NOMO-1 (cell line): Measurements from ENCODE around the gene PLCB3.
"Not testable (repeated sequence)": the region's sequence is repeated elsewhere in the genome, so short reads cannot be mapped to it uniquely, and the experiment has no call there.

Source experiments
- DNase-seq, 2 experiments: peaks; one replicate each; lab custom pipeline; 2025; ENCODE audit not compliant: unreplicated experiment in 2 of 2; lab: John Stamatoyannopoulos, UW

Gene PLCB3

DNA sequence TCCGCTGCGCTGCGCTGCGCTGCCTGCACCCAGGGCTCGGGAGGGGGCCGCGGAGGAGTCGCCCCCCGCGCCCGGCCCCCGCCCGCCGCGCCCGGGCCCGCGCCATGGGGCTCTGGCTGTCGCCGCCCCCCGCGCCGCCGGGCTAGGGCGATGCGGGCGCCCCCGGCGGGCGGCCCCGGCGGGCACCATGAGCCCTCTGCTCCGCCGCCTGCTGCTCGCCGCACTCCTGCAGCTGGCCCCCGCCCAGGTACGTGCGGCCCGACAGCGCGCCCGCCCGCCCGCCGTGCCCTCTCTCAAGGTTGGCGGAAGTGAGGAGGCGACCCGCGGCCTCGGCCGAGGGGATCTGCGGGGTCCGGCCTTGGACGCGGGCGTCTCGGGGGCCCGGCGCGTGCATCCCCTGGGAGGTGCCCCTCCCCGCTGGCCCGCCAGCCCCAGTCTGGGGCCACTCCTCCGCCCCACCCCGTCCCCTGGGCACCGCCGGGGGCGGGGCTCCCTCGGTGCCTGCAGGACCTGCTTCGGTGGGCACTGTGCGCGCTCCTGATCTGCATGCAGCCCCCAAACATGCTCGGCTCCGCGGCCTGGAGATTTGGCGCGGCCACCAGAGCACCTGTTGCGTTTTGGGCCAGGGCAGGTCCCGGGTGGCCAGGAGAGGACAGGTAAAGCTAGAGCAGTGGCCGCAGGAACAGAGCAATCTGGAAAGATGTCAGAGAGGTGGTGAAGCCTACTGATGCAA, 16.5 kb upstream of the PLCB3 start:
- DNase-seq = peak in 1 of 2 experiments; percentile 43

DNA sequence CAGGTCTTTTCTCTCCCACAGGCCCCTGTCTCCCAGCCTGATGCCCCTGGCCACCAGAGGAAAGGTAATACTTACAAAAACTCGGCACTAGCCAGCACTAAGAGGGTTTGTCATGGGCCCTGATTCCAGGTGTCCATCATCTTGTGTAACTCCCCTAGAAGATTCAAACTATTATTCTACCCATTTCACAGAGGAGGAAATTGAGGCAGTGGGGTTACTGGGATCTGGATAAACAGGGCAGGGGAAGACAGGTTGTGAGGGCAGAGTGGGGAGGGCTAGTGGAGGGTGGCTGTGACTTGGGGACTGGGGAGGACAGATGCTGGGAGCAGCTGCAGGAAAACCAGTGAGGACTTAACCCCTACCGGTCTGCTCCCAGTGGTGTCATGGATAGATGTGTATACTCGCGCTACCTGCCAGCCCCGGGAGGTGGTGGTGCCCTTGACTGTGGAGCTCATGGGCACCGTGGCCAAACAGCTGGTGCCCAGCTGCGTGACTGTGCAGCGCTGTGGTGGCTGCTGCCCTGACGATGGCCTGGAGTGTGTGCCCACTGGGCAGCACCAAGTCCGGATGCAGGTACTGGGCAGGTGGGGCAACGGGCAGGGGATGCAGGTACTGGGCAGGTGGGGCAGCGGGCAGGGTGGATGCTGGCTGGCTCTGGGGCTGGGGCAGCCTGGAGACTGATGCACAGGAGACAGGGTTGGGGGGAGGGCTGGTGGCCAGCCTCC, 15.7 kb upstream of the PLCB3 start:
- no peak for DNase-seq

DNA sequence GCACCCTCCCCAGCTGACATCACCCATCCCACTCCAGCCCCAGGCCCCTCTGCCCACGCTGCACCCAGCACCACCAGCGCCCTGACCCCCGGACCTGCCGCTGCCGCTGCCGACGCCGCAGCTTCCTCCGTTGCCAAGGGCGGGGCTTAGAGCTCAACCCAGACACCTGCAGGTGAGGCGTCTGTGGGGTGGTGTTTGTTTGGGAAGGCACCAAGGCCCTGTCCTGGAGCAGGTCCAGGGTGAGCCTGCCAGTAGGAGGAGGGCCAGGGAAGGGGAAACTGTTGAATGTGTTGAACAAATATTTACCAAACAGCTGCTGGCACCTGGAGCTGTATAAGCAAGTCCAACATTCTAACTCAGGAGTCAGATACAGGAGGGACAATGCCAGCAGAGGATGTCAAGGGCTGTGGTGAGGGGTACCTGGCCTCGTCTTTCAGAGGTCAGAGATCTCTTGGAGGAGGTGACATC, 13.8 kb upstream of the PLCB3 start:
- DNase-seq = no peak

DNA sequence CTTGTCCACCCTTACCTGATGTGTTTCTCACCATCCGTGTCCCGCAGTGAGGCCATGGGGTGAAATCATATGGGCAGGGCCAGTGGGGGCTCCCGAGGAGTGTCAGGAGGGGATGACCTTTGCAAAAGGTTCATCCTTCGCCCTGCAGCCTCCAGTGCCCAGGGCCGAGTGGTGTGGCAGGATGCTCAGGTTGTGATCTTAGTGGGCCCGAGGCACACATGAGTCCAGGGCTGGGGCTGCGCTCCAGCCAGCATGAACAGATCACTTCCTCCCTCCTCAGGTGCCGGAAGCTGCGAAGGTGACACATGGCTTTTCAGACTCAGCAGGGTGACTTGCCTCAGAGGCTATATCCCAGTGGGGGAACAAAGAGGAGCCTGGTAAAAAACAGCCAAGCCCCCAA, 13.3 kb upstream of the PLCB3 start:
- no peak for DNase-seq

DNA sequence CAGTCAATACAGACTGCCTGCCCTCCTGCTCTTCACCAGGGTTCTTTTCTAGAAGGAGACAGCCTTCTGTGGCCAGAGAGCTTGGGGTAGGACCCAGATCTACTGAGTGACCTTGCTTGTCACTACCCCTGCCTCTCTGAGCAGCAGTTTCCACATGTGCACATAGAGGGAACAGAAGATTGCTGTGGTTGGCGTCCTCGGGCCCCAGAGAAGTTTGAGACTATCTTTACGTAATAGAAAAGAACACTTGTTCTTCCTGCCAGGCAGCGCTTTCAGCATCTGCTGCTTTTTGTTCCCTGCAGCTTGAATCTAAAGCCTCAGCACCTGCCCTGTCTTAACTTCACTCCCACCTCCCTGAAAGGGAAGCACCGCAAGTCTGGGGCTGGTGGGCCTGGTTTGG, 12.3 kb upstream of the PLCB3 start:
- DNase-seq = peak; percentile 69 to 75

DNA sequence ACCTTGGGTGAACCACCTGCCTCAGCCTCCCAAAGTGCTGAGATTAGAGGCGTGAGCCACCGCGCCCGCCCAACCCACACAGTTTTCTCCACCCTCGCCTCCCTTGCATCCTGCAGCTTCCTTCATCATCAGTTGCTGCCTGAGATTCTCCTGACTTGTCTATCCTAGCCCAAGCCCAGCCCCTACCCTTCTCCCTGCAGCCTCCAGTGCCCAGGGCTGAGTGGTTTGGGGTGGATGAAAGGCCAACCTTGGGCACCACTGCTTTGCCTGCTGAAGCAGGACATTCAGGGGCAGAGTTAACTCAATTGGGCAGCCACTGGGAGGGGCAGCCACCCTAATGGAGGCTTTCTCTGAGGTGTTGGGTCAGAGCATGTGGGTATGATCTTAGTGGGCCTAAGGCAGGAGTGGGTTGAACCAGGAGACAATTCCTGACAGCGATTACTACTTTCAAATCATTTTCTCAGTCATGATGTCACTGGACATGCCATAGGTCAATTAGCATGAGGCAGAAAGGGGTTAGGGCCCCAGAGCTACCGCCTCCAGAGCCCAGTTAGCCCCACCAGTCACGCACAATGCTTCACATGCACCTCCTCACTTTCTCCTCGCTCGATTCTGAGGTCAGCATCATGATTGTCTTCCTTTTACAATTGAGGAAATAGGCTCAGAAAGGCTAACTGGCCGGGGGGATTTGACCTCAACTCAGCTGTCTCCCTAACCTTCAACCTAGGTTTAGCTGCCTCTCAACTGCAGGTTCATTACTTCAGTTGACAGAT, 11.5 kb upstream of the PLCB3 start:
- DNase-seq = peak; percentile 93 to 96

DNA sequence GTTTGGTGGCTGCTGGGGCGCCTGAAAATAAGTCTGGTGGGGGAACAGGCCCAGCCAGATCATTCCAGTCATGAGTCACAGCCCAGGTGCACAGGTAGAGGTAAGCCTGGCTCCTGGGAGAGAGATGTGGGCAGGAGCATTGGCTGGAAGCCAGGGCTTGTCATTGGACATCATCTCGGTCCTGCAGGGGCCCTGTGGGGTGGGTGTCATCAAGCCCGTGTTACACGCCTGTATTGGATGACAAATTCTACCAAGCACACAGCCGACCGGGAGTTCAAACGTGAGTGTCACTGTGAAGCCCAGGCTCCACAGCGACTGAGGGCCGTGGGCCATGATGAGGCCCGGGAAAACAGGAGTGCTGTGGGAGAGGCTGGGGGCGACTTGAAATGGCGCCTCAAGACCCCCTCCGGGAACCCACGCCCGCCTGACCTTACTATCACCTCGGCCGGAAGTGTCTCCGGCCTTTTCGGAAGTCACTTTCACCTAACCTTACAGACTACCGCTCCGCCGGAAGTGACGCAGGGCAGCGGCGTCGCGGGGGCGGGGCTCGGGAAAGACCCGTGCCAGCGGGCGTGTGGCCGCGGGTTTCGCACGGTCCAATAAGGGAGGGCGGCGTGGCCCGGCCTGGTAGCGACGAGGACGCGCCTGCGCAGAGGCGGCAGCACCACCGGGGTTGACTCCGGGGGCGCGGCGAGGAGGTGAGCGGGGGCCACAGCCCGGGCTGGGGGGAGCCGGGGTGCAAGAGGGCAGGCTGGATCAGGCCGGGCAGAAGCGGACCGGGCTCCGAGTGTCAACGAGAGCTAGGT, 10.7 kb upstream of the PLCB3 start, which contains the start of gene FKBP2:
FKBP2 (plus strand) TSS at position 661 of the 806 bp plus-strand sequence. CDS start 1,293 bp downstream, outside the sequence.
- DNase-seq = peak; percentile 91 to 96

DNA sequence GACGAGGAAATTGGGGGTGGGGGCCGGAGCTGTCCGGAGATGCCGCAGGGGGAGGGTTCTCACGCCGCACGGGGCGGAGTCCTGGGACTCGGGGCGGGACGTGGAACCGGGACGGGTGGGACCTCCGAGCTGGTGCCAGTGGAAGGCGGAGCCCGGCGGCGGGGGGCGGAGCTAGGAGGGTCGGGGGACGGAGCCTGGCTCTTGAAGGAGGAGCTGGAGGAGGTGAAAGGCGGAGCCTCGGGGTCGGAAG, 10.2 kb upstream of the PLCB3 start:
- peak in 1 of 2 experiments; percentile 98 for DNase-seq

DNA sequence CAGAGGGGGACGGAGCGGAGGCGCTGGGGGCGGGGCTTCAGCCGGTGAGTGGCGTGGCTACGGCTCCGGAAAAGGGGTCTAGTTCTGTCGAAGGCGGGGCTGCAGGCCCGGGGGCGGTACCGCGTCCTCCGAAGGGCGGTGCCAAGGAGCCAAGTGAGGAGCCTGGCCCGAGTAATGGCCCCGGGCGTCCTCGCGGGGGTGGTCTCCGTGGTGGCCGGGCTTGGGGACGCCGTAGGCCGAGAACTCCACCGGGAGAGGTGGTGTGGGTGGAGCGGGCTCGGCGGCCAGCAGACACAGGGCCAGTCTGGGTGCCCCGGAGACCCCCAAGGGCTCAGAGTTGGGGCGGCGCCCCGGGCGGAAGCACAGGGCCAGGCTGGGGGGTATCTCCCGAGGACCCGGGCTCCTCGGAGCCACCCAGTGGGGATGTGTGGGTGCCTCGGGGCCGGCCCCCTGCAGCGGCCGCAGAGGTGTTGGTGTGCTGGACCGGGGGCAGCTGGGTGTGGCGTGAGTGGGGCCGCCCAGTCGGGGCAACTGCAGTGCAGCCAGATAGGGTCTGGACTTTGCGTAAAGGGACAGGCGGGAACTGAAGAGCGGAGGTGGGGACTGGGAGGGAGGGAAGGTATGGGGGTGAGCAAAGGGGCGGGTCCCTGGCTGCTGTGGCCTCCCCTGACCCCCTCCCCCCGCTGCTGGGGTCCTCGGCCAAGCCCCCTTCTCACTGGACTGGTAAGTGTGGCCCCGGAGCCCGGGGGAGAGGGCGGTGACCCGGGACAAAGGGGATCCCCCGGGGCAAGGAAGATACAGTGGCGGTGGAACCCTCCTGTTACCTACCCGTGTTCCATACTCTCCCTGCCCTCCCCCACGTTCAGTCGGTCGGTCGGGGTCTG, 9.6 kb upstream of the PLCB3 start:
- peak in 1 of 2 experiments; percentile 97 for DNase-seq

DNA sequence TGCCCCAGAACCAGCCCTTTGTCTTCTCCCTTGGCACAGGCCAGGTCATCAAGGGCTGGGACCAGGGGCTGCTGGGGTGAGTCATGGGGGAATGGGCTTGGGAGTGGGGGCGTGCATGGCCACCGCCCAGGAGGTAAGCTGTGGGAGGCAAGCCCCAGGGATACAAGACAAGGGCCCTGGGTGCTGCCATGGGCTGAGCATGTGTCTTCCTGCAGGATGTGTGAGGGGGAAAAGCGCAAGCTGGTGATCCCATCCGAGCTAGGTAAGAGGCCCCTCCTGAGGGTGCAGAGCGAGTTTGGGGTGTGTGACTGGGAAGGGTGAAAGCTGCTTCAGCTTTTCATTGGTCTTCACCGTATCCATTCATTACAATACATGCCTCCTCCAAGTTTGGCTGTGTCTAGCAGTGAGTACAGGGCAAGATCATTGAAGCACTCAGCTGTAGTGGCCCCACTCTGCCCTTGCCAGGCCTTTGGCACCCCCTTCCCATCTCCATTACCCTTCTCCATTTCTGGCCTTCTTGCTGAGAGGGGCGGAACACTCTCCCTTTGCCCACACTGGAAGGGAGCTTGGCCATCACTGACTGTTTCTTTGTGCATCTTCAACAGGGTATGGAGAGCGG, 8.0 kb upstream of the PLCB3 start:
- no peak for DNase-seq

DNA sequence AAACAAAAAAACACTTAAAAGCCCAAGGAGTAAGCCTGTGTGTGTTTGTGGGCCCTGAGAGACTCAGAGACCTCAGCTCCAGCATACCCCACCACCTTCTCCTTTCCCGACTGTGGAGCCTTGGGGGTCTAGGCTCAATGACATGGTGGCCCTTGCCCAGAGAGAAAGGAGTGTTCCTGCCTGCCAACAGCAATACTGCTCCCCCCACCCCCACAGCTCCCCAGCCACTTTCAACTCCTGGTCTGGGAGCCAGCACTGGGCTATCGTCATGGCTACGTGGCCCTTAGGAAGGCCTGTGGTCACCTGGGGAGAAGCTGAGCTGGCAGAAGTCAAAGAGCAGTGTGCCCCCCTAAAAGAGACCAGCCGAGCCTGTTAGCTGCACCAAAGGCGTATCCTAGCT, 7.2 kb upstream of the PLCB3 start:
- DNase-seq = no peak

DNA sequence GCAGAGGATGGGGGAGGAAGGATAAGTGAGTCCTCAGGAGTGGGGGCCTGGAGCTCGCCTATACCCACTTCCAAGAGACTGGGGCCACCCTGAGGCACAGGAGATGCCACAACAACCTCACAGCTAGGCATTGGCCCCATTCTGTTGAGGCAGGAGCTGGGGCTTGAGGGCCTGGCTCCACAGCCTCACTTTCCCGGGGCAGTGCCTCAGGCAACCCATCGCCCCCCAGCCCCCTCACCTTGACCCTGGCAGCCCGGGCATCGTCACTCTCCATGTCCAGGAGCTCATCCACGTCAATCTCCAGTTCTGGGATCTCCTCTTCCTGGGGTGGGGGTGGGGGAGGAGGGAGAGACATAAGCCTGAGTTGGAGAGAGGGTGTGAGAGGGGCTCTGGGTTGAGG, 6.4 kb upstream of the PLCB3 start:
- no peak for DNase-seq

DNA sequence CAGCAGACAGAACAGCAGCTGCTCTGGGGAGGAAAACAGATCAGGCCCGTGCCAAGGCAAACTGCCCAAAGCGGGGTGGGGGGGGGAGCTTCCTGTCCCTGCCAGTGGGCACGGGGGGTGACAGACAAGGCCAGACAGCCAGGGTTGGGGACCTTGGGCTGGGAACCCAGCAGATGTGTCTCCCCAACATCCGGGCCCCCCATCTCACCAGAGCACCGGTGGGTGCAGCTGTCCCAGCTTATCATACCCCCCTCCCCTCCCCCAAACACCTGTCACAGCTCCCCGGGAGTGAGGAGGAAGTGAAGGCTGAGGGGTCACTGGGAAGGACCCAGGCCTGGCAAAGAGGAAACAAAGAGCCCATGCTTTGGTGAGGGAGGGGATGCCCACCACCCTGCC, 5.9 kb upstream of the PLCB3 start:
- DNase-seq = no peak

DNA sequence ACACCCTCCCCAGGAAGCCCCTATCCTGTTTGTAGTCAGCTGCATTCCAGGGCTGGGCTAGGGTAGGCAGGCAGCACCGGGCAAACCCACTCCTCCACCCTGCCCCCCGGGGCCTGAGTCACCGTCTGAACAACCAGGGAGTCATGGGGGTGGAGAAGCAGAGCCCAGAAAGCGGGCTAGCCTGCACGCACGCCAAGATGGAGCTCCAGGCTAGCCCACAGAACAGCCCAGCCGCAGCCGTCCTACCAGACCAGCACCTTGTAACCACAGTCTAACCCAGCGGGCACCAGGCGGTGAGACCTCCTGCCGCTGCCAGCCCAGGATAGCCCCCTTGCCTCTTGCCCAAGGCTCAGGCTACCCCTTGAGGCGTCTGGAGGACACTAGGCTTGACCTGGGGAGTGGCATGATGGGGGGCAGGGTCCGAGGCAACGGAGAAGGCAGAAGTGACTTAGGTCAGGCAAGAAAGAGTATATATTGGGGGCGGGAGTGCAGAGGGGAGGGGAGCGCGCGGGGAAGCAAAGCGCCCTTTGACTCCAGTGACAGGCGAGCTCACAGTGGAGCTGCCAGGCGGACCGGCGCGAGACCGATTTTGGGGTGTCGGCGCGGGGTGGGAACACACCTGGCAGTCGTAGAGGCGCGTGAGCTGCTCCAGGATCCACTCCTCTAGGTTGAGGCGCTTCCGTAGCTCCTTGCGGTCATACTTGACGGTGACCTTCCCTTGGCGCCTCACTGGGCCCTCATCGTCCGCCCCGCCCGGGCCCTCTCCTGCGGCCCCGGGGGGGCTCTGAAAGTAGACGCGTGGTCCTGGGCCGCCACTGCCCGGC, 5.3 kb upstream of the PLCB3 start:
- DNase-seq = peak; percentile 38 to 41

DNA sequence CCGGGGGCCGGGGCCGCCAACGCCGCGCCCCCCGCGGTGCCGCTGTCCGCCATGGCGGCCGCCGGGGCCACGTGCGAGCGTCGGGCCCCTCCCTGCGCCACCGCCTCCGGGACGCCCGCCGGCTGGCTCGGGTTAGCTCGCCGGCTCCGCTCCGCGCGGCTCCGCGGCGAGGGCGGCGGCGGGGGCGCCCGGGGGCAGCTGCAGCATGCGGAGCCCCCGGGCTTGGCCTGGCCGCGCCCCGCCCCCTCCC, 4.8 kb upstream of the PLCB3 start:
- not testable (repeated sequence) for DNase-seq

DNA sequence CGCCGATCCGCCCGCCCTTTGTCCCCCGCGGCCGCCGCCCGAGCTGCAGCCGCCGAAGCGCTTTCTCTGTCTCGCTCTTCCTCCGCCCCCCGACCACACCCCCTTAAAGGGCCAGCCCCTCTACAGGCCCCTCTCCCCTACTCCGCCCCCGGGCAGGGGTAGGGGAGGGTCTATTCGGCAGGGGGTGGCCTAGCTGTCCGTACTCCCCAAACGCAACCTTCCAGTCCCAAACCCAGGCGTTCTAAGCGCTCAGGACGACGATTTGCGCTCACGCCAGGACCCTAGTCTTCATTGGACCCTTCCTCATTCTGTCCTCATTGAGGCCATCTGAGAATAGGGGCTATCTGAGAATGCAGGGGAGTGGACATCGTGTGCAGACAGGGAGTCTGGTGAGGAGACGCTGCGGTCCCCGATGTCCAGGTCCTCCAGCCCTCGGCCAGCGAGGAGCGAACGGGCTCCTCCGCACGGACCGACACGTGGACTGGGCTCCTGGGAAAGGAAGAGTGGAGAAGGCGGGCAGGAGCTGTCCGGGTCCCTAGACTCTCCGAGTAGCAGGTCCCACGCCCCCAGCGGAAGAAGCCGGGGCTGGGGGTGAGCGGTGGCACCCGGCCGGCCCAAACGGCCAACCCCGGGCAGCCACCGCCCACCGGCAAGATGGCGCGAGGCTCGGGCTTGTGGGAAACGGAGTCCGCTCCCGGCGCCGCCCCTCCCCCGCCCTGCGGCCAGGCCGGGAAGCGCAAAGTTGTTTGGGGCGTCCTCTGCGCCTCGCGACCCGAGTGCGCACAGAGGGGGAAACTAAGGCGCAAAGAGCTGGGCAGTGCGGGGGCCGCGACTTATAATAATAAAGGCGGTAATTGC, 4.2 kb upstream of the PLCB3 start, which contains the start of gene PPP1R14B:
PPP1R14B (minus strand) TSS at position 73 of the 858 bp plus-strand sequence. CDS start 270 bp downstream, outside the sequence.
- peak; percentile 70 to 92 for DNase-seq

DNA sequence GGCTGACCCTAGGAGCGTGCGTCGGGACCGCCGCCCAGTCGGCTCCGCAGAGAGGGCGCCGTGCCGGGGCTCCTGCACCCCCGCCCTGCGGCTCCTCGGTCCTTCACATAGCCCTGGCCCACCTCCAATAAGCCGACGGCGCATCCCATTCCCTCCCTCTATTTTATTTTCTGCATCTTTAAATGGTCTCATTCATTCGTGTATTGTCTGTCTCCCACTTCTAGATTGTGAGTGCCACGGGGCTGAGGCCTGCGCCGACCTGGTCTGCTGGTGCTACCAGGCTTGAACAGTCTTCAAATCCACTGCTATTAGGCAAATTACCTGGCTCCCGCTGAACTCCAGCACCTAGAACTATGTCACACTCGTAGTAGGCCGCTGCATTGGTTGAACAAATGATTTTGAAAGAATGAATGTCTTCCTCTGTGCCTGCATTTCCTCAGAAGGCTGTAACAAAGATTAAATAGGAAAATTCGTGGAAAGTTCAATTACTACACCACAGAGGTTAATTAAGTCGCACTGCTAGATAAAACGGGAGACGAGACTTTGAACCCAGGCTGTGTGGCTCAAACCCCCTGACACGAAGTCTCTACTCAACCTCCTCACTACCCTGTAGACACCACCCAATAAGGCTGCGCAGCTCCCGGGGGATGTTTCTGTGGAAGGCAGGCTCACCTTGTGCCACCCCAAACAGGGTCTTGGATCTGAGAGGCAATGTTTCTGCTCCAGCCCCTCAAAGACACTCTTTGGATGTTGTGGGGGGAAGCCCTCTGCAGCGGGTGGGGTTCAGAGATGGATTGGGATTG, 3.4 kb upstream of the PLCB3 start:
- DNase-seq = no peak
